Epithelial cell of proximal tubule (primary cell): Measurements from ENCODE around the gene WDR37. TPM values are rescaled to one million over a fixed set of nuclear protein-coding genes. Genes with fewer than 3 reads are reported as not detected.
"Not testable (repeated sequence)": the region's sequence is repeated elsewhere in the genome, so short reads cannot be mapped to it uniquely, and the experiment has no call there.

ENCODE experiments used
- DNase-seq: peaks from one replicate; pipeline ENCODE4 v3.0.0-alpha.2; 2011; ENCODE audit warnings: low read depth
- H3K4me3 ChIP-seq: 2 replicates; pipeline ENCODE4 v1.5.1; 2011; ENCODE audit warnings: low read depth, mild to moderate bottlenecking, low read length
- total RNA-seq: library from RNA; depleted of rRNA; stranded (reverse); fragments of >200 nt; gene quantifications from 2 replicates; pipeline ENCODE4 v1.2.3, GENCODE V29; 2015
- TF ChIP-seq, protein P1 (sequence below): conservative IDR thresholded peaks from 2 replicates; pipeline ENCODE4 v1.5.1; 2012; ENCODE audit warnings: low read depth, mild to moderate bottlenecking, low read length

The WDR37 gene
- total RNA-seq, 1 donor from 2014 or later: 10.6 TPM

DNA sequence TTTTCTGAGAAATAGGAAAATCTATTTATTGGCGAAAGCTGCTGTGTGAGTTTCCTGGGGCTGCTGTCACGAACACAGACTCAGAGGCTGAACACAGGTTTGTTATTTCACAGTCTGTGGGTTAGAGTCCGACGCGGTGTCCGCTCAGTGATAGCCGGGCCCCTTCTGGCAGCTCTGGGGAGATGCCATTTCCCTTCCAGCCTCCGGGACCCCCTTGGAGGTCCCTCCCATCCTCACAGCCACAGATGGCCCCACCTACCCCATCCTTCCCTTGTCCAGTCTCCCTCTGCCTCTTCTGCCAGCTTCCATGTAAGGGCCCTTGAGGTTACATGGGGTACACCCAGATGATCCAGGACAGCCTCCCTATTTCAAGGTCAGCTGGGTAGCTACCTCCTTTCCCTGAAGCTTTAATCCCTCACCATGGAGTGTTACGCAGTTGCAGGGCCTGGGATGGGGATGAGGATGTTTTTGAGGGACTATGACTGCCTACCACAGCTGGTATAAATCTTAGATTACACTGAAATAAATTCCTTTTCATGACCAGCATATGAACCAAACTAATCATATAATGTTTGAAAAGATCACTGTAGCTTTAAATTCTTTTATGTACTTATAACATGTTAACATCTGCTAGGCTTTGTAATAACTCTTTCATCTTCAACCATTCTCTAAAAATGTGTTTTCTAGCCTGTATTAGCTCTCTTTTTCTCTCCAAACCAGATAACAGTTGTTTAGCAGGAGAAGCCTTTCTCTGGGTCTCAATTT is 98.5 kb downstream of the WDR37 start:
- TF ChIP-seq, protein P1, sequence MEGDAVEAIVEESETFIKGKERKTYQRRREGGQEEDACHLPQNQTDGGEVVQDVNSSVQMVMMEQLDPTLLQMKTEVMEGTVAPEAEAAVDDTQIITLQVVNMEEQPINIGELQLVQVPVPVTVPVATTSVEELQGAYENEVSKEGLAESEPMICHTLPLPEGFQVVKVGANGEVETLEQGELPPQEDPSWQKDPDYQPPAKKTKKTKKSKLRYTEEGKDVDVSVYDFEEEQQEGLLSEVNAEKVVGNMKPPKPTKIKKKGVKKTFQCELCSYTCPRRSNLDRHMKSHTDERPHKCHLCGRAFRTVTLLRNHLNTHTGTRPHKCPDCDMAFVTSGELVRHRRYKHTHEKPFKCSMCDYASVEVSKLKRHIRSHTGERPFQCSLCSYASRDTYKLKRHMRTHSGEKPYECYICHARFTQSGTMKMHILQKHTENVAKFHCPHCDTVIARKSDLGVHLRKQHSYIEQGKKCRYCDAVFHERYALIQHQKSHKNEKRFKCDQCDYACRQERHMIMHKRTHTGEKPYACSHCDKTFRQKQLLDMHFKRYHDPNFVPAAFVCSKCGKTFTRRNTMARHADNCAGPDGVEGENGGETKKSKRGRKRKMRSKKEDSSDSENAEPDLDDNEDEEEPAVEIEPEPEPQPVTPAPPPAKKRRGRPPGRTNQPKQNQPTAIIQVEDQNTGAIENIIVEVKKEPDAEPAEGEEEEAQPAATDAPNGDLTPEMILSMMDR: no peak
- H3K4me3 ChIP-seq: no peak overlapping the region
- no peak for DNase-seq

DNA sequence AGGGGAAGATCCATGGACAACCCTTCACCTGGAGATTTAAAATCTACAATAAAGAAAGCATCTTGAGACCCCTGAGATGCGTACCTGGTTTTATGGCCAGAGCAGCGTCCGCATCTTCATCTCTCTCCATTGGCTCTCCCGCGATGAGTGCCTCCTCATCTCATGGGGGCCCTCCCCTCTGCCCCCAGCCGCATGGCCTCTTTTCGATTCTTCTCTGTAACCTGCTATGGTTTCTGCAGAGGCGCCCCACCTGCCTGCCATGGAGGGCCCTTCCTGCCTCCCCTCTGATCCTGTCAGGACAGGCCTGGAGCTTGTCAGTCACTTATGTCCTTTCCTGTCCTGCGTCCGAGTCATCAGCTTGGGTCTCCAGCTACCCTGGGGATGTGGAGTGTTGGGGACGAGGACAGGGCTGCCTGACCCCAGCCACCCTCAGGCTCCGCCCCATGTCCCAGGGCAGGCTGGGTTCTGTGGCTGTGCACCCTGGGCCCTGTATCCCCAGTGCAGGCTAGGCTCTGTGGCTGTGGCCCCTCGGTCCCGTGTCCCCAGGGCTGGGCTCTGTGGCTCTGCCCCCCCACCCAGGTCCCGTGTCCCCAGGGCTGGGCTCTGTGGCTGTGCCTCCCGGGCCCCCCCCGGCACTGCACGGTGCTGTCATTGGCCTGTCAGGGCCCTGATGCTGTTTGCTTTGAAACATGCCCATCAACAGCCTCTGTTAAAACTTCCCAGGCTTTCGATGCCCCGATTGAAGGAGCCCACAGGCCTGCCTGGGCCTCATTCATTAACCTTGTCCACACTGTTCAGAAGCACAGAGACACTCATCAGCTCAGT is 99.8 kb downstream of the WDR37 start:
- TF ChIP-seq, protein P1: no peak
- no peak overlapping the region for H3K4me3 ChIP-seq
- DNase-seq: no peak

DNA sequence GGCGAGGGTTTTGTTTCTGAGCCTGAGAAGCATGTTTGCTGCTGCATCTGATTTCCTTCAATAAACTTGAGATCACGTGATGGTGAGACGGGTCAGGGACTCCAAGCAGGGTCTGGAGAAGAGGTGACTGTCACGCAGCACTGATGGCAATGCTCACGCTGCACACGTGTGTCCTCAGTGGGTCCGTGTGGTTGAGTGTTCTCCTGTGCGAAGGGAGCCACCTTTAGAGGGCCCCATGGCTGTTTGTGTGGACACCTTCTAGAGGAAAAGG is 100.4 kb downstream of the WDR37 start:
- DNase-seq: no peak
- TF ChIP-seq, protein P1: no peak
- H3K4me3 ChIP-seq: no peak overlapping the region

DNA sequence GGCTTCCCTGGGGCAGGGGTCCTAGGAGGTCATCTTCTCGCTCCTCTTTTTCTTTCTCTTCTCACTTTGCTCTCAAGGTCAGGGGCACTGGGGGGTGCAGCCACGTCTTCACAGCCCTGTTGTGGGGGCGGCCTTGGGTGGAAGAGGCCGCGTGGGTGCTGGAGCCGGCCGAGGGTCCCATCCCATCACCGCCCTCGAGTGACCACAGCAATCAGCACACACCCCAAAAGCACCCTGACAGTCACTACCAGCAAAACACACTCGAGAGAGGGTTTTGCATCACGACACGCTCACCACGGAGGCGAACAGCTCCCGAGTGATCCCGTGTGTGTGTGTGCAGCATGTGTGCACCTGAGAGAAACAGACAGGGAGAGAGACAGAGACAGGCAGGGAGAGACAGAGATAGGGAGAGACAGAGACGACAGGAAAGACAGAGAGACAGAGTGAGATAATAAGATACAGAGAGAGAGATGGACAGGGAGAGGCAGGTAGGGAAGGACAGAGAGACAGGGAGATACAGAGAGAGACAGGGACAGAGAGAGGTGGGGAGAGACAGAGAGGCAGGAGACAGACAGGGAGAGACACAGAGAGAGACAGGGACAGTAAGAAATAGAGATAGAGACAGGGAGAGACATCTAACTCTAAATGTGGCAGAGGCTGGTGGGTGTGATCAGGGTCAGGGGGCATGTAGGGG is 100.9 kb downstream of the WDR37 start:
- no peak for DNase-seq
- TF ChIP-seq, protein P1: no peak

DNA sequence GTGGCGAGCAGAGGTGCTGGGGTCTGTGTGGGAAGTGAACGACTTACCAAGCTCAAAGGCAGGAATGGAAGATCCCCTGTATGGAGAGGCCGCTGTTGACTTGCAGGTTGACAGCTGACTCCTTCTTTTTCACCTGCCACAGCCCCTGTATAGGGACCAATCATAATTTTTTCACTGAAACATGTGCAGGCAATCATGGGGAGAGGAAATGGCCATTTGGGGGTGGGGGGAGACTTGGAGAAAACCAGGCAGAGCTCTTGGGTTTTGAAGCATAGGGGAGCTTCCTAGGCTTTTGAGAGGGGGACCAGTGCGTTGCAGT is 101.4 kb downstream of the WDR37 start:
- TF ChIP-seq, protein P1: no peak
- no peak for DNase-seq

More for the DNA sequence above, 100.9 kb downstream of the WDR37 start:
- no peak overlapping the region for H3K4me3 ChIP-seq

DNA sequence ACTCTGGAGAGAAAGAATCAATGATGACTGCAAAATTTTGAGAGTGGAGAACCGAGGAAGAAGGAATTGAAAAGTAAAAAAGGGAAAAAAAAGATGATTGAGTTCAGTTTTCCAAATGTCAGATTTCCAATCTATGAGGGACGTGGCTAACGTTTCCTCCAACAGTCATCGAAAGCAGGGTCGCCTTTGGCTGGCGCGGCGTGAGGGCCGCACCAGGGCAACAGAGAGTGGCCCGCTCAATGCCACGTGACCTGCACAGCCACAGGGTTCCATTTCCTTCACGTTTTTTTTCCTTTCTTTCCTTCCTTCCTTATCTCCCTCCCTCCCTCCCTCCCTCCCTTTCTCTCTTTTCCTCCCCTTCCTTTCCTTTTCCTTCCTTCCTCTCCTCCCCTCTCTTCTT is 101.9 kb downstream of the WDR37 start:
- TF ChIP-seq, protein P1: no peak
- no peak overlapping the region for H3K4me3 ChIP-seq
- DNase-seq: no peak

More for the DNA sequence above, 101.4 kb downstream of the WDR37 start:
- no peak overlapping the region for H3K4me3 ChIP-seq

DNA sequence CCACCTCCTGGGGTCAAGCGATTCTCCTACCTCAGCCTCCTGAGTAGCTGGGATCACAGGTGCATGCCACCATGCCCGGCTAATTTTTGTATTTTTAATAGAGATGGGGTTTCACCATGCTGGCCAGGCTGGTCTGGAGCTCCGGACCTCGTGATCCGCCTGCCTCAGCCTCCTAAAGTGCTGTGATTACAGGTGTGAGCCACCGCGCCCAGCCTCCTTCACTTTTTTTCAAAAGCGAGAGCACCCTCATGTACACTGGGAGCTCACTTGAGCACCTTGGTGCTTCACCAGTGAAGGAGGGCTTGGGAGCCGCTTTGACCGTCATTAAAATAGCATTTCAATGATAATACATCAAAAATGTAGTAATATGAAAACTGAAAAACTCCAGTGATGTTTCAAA is 102.4 kb downstream of the WDR37 start:
- not testable (repeated sequence) for DNase-seq, H3K4me3 ChIP-seq
